H9 (cell line): ENCODE measurements around the gene COL8A1. TPM values are rescaled to one million over a fixed set of nuclear protein-coding genes. Genes with fewer than 3 reads are reported as not detected.

Source experiments
- DNase-seq: peaks from one replicate; pipeline ENCODE4 v3.0.0-alpha.2; 2017
- H2AFZ ChIP-seq: one replicate; pipeline ENCODE4 v1.6.1; 2013; ENCODE audit warnings: mild to moderate bottlenecking, low read length, control low read depth, moderate library complexity
- H2AK5ac ChIP-seq: 2 replicates; pipeline ENCODE4 v1.6.1; 2013; ENCODE audit warnings: low read length, control low read depth, mixed read lengths; ENCODE audit not compliant: insufficient read length
- H2BK120ac ChIP-seq: one replicate; pipeline ENCODE4 v1.6.1; 2013; ENCODE audit warnings: low read depth, mild to moderate bottlenecking, low read length, control low read depth, inconsistent platforms; ENCODE audit not compliant: poor library complexity, severe bottlenecking
- H2BK12ac ChIP-seq: 2 replicates; pipeline ENCODE4 v1.6.1; 2013; ENCODE audit warnings: low read length, control low read depth, mixed read lengths, low read depth; ENCODE audit not compliant: insufficient read length
- H2BK15ac ChIP-seq: 2 replicates; pipeline ENCODE4 v1.6.1; 2013; ENCODE audit warnings: low read depth, low read length, control low read depth
- H2BK20ac ChIP-seq: one replicate; pipeline ENCODE4 v1.6.1; 2013; ENCODE audit warnings: low read depth, mild to moderate bottlenecking, low read length, control low read depth, inconsistent platforms; ENCODE audit not compliant: poor library complexity, severe bottlenecking
- H2BK5ac ChIP-seq: 2 replicates; pipeline ENCODE4 v1.6.1; 2013; ENCODE audit warnings: low read length, control low read depth, mixed read lengths; ENCODE audit not compliant: insufficient read length
- H3K14ac ChIP-seq: 2 replicates; pipeline ENCODE4 v1.6.1; 2013; ENCODE audit warnings: low read length, control low read depth; ENCODE audit not compliant: insufficient read depth
- H3K18ac ChIP-seq: 2 replicates; pipeline ENCODE4 v1.6.1; 2013; ENCODE audit warnings: low read depth, mild to moderate bottlenecking, mixed read lengths, low read length, control low read depth; ENCODE audit not compliant: insufficient read length
- H3K23ac ChIP-seq: 2 replicates; pipeline ENCODE4 v1.6.1; 2013; ENCODE audit warnings: low read length, control low read depth, mixed read lengths, low read depth; ENCODE audit not compliant: insufficient read length
- H3K23me2 ChIP-seq: 2 replicates; pipeline ENCODE4 v1.6.1; 2013; ENCODE audit warnings: low read depth, mild to moderate bottlenecking, mixed read lengths, low read length, control low read depth; ENCODE audit not compliant: insufficient read length, poor library complexity, severe bottlenecking
- H3K27ac ChIP-seq: 2 replicates; pipeline ENCODE4 v1.5.1; 2013; ENCODE audit warnings: low read length, control low read depth, mixed read lengths, low read depth; ENCODE audit not compliant: insufficient read length
- H3K27me3 ChIP-seq: 2 replicates; pipeline ENCODE4 v1.6.1; 2013; ENCODE audit warnings: low read length, control low read depth, inconsistent platforms; ENCODE audit not compliant: insufficient read depth
- H3K4ac ChIP-seq: 2 replicates; pipeline ENCODE4 v1.6.1; 2013; ENCODE audit warnings: low read depth, mild to moderate bottlenecking, control low read depth, inconsistent platforms, low read length, moderate library complexity
- H3K4me1 ChIP-seq: 2 replicates; pipeline ENCODE4 v1.6.1; 2013; ENCODE audit warnings: low read length, control low read depth, inconsistent platforms; ENCODE audit not compliant: insufficient read depth
- H3K4me2 ChIP-seq: 2 replicates; pipeline ENCODE4 v1.6.1; 2013; ENCODE audit warnings: low read length, control low read depth, mixed read lengths; ENCODE audit not compliant: insufficient read length, insufficient read depth
- H3K56ac ChIP-seq: 2 replicates; pipeline ENCODE4 v1.6.1; 2013; ENCODE audit warnings: low read depth, mild to moderate bottlenecking, mixed read lengths, low read length, control low read depth; ENCODE audit not compliant: insufficient read length
- H3K79me1 ChIP-seq: 2 replicates; pipeline ENCODE4 v1.6.1; 2013; ENCODE audit warnings: low read depth, mild to moderate bottlenecking, moderate library complexity, low read length, control low read depth, inconsistent platforms; ENCODE audit not compliant: insufficient read depth, poor library complexity, severe bottlenecking
- H3K79me2 ChIP-seq: 2 replicates; pipeline ENCODE4 v1.6.1; 2013; ENCODE audit warnings: low read length, control low read depth, inconsistent platforms; ENCODE audit not compliant: insufficient read depth
- H3K9ac ChIP-seq: 2 replicates; pipeline ENCODE4 v1.6.1; 2013; ENCODE audit warnings: low read length, control low read depth, mixed read lengths; ENCODE audit not compliant: insufficient read length; ENCODE audit errors: extremely low read depth
- H3K9me3 ChIP-seq: one replicate; pipeline ENCODE4 v1.6.1; 2013; ENCODE audit warnings: low read depth, low read length, inconsistent platforms; ENCODE audit not compliant: control insufficient read depth
- H3T11ph ChIP-seq: one replicate; pipeline ENCODE4 v1.6.1; 2013; ENCODE audit warnings: mild to moderate bottlenecking, low read length, control low read depth, inconsistent platforms
- H4K20me1 ChIP-seq: one replicate; pipeline ENCODE4 v1.6.1; 2013; ENCODE audit not compliant: control insufficient read depth, insufficient read length, insufficient read depth
- H4K5ac ChIP-seq: 2 replicates; pipeline ENCODE4 v1.6.1; 2013; ENCODE audit warnings: low read depth, mild to moderate bottlenecking, mixed read lengths, low read length, control low read depth; ENCODE audit not compliant: insufficient read length
- H4K8ac ChIP-seq: replicated peaks from 2 replicates; pipeline ENCODE4 v1.6.1; 2013; ENCODE audit warnings: low read length, control low read depth, mixed read lengths, low read depth; ENCODE audit not compliant: insufficient read length
- H4K91ac ChIP-seq: 2 replicates; pipeline ENCODE4 v1.6.1; 2013; ENCODE audit warnings: low read depth, mild to moderate bottlenecking, moderate library complexity, mixed read lengths, low read length, control low read depth; ENCODE audit not compliant: insufficient read length
- H3K27ac Mint-ChIP-seq, 3 experiments: 2 replicates in 2 of 3; 3 replicates in 1 of 3; pipeline ENCODE4 v1.8.0; 2020 to 2021; ENCODE audit warnings: mixed read lengths in 3 of 3, mild to moderate bottlenecking in 1 of 3, moderate library complexity in 1 of 3
- H3K27me3 Mint-ChIP-seq: 2 replicates; pipeline ENCODE4 v1.8.0; 2021; ENCODE audit warnings: low read depth, mild to moderate bottlenecking, moderate library complexity, mixed read lengths
- H3K36me3 Mint-ChIP-seq, 3 experiments: 2 replicates in 2 of 3; 3 replicates in 1 of 3; pipeline ENCODE4 v1.8.0; 2020 to 2021; ENCODE audit warnings: low read depth in 3 of 3, mixed read lengths in 3 of 3; ENCODE audit not compliant: insufficient read depth in 1 of 3
- H3K4me1 Mint-ChIP-seq, 2 experiments: 2 replicates each; pipeline ENCODE4 v1.8.0; 2020; ENCODE audit warnings: mixed read lengths in 2 of 2
- H3K4me3 Mint-ChIP-seq, 2 experiments: 2 replicates in 1 of 2; 3 replicates in 1 of 2; pipeline ENCODE4 v1.8.0; 2020 to 2021; ENCODE audit warnings: mild to moderate bottlenecking in 2 of 2, mixed read lengths in 2 of 2, moderate library complexity in 1 of 2
- H3K9me3 Mint-ChIP-seq, 2 experiments: 2 replicates in 1 of 2; 3 replicates in 1 of 2; pipeline ENCODE4 v1.8.0; 2020; ENCODE audit warnings: mild to moderate bottlenecking in 2 of 2, mixed read lengths in 2 of 2, moderate library complexity in 1 of 2
- WGBS: extraction: QIAGEN DNeasy Blood & Tissue Kit; methylation state at CpG from one replicate; pipeline ENCODE4 v1.1.7; 2013; ENCODE audit warnings: missing lambda C conversion rate, low lambda C conversion rate, mixed read lengths; ENCODE audit not compliant: insufficient read length; ENCODE audit errors: extremely low coverage; 5-methylcytosine and 5-hydroxymethylcytosine counted together
- total RNA-seq: library from RNA; stranded (reverse); gene quantifications from 2 replicates; pipeline ENCODE4 v1.2.1, GENCODE V29; 2021
- TF ChIP-seq, protein P1 (sequence below): fragments of 200-600 bp; sonication (generic); conservative IDR thresholded peaks from 3 replicates; pipeline ENCODE4 v1.8.0; 2021; ENCODE audit warnings: antibody characterized with exemption, mild to moderate bottlenecking

Gene COL8A1
- total RNA-seq, 1 experiment from 2014 or later: 0.17 TPM

DNA sequence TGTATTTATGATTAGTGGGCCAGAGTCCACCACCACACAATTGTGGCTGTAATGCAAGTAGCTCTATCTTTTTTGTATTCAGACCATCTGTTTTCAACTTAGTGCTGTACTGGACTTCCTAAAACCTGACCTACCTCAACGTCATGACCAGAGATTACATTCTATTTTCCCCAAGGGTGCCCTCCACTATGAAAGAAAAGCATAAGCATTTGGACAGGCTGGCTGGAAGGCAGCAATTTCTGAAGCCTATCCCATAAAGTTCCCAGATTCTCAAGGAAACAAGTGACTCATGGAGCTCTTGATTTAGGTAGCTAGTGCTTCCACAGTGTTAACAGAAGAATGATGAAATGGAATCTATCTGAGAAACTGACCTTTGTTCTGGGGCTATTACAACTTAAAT lies 75.8 kb downstream of the COL8A1 start:
- Mint-ChIP-seq H3K9me3 (no peaks in the 10 kb centered on the region), H3K27me3 (no peaks in the 10 kb centered on the region), H3K36me3 (no peaks in the 10 kb centered on the region), H3K27ac (no peak overlapping the region), H3K4me1 (peaks cover 11 to 19% of the 10 kb centered on the region in 2 experiments), H3K4me3 (no peak overlapping the region)
- no CpG with 5 or more reads among the region's 1 CpG for WGBS
- H3K79me1 ChIP-seq: no peaks in the 10 kb centered on the region
- H2BK120ac ChIP-seq: no peak overlapping the region
- no peak overlapping the region for H4K8ac ChIP-seq
- H4K91ac ChIP-seq: no peak overlapping the region
- no peak overlapping the region for H3K14ac ChIP-seq
- no peaks in the 10 kb centered on the region for H3K79me2 ChIP-seq
- H3K56ac ChIP-seq: no peak overlapping the region
- 0 out of 2 replicates have a peak, but pooled peaks cover 2% of the 10 kb centered on the region for H3K4me1 ChIP-seq
- no peak for DNase-seq
- H2BK12ac ChIP-seq: no peak overlapping the region
- H3T11ph ChIP-seq: no peak overlapping the region
- H2BK5ac ChIP-seq: no peak overlapping the region
- H2AFZ ChIP-seq: no peak overlapping the region
- no peak overlapping the region for H2BK20ac ChIP-seq
- H4K5ac ChIP-seq: no peak overlapping the region
- no peaks in the 10 kb centered on the region for H3K27me3 ChIP-seq
- TF ChIP-seq, protein P1, sequence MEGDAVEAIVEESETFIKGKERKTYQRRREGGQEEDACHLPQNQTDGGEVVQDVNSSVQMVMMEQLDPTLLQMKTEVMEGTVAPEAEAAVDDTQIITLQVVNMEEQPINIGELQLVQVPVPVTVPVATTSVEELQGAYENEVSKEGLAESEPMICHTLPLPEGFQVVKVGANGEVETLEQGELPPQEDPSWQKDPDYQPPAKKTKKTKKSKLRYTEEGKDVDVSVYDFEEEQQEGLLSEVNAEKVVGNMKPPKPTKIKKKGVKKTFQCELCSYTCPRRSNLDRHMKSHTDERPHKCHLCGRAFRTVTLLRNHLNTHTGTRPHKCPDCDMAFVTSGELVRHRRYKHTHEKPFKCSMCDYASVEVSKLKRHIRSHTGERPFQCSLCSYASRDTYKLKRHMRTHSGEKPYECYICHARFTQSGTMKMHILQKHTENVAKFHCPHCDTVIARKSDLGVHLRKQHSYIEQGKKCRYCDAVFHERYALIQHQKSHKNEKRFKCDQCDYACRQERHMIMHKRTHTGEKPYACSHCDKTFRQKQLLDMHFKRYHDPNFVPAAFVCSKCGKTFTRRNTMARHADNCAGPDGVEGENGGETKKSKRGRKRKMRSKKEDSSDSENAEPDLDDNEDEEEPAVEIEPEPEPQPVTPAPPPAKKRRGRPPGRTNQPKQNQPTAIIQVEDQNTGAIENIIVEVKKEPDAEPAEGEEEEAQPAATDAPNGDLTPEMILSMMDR: no peak
- no peaks in the 10 kb centered on the region for H3K23me2 ChIP-seq
- H3K9me3 ChIP-seq: no peaks in the 10 kb centered on the region
- no peak overlapping the region for H3K4me2 ChIP-seq
- H2BK15ac ChIP-seq: no peak overlapping the region
- H2AK5ac ChIP-seq: no peak overlapping the region
- no peak overlapping the region for H3K9ac ChIP-seq
- H4K20me1 ChIP-seq: no peaks in the 10 kb centered on the region
- H3K27ac ChIP-seq: no peak overlapping the region
- H3K4ac ChIP-seq: no peak overlapping the region
- no peak overlapping the region for H3K18ac ChIP-seq
- H3K23ac ChIP-seq: no peak overlapping the region
